Activated CD4-positive, alpha-beta T cell treated with anti-CD3 and anti-CD28 coated beads for 24 hours (primary cell): ENCODE data around the gene N4BP3.
A peak's percentile ranks its signal among the peaks of the same experiment; 100 is the strongest.

Experiments
- DNase-seq, 2 donors: peaks; one replicate each; pipeline ENCODE4 v3.0.0-alpha.2; 2020; ENCODE audit warnings: low read depth in 2 of 2

The N4BP3 gene

DNA sequence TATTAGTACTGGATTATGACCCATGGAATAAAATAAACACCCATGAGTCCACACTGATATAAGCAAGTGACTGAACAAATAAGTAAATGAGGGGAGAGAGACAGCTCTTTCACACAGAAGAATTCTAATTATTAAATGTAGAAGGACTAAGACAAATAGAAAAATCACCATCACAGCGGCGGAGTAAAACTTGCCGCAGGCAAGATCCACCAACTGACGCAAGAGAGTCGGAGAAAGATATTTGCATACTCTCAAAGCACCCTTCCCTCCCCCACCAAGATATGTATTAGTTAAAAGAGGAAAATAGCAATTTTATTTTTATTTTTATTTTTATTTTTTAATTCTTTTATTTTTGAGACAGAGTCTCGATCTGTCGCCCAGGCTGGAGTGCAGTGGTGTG, 14.6 kb upstream of the N4BP3 start:
- no peak for DNase-seq

DNA sequence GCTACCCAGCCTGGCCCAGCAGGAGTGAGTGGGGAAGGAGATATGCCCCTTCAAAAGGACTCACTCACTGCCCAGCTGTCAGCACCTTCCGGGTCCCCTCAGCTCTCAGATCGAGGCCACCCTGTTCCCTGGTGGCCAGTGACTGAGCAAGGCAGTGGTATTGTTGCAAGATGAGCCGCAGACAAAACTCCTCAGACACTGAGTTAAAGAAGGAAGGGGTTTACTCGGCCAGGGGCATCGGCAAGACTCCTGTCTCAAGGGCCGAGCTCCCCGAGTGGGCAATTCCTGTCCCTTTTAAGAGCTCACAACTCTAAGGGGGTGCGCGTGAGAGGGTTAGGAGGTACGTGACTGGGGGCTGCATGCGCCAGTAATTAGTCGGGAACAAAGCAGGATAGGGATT, 9.7 kb upstream of the N4BP3 start:
- DNase-seq = no peak

DNA sequence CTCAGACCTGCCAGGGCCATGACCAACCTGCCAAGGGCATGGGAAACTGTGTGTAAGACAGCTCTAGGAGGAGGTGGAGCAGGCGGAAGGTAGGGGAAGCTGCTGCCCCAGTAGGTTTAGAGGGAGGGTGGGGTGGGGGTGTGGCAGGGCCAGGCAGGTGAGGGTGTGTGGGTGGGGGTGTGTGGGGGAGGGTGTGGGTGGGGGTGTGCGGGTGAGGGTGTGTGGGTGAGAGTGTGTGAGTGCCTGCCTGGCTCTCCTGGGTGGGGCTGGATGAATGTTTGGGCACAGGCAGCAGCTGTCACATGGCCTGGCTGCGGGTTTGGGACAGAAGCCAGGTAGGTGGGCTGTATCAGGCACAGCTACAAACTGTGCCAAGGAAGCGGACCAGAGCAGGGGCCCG, 8.8 kb upstream of the N4BP3 start:
- DNase-seq = no peak

DNA sequence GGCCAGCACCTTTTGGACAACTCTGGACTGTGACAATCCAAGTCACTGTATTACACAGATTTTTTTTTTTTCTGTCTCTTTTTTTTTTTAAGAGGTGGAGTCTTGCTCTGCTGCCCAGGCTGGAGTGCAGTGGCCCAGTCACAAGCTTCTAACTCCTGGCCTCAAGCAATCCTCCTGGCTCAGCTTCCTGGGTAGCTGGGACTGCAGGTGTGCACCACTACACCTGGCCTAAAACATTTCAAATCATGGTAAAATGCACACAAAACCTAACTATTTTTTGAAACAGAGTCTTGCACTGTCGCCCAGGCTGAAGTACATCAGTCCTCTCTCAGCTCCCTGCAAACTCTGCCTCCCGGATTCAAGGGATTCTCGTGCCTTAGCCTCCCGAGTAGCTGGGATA, 7.2 kb upstream of the N4BP3 start:
- no peak for DNase-seq

DNA sequence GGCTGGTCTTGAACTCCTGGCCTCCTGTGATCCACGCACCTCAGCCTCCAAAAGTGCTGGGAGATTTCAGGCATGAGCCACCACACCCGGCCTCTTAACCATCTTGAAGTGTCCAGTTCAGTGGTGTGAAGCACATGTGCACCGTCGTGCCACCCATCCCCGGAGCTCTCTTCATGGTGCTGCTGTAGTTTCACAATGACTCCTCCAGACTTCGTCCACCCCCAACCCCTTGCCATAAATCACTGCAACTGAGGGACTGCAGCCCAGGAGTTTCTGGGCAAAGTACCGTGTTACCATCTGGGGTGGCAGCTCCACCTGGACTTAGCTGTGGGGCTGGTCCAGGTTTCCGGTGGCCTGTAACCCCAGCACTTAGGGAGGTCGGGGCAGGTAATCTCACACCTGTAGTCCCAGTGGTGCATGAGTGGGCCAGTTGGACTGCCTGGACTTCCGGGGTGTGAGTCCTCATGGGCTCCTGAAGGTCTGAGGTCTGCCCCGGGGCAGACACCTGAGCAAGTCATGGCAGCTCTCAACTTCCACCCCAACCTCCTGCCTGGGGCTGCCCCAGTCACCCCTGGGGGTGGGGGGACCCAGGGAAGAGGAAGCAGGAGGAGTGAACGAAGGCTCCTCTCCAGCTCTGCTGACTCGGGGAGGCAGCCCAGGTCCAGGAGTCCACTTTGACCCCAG, 6.6 kb upstream of the N4BP3 start:
- DNase-seq = no peak

DNA sequence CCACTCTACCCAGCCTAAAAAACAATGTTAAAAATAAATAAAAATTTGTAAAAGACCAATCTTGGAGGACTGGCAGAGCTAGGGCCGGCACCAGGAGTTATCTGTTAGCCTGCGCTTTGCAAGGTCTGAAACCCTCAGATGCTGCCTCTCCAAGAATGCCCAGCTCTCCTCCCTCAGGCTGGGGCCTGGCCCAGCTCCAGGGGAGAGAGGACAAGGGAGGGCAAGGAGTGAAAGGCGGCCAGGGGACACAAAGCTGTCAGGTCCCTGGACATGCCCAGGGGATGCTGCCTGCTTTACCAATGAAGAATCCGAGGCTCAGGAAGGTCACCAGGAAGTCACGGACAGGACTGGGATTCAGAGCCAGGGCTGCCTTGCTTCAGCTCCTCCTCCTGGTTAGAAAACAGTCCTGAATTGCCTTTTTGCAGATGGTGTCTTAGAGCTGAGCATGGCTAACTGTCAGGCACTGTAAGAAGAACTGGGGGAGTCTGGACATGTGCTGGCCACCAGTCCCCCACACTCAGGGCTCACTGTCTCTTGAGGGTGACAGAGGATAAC, 5.5 kb upstream of the N4BP3 start:
- DNase-seq = no peak

DNA sequence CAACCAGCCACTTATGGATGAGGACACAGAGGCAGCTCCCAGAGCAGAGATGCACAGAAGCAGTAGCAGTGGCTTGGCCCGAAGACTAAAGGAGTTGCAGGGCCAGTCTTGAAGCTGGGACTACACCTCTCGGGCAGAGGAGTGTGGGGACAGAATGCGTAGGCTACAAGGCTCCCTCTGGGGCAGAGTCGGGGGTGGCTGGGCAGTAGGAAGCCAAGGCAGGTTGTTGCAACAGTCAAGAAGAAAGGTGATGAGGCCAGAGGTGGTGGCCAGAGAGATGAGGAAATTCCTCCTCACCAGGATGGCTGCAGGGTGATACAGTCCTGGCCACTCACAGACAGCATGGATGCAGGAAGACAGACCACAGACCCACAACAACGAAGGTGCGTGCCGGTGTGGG, 4.9 kb upstream of the N4BP3 start:
- DNase-seq = no peak

DNA sequence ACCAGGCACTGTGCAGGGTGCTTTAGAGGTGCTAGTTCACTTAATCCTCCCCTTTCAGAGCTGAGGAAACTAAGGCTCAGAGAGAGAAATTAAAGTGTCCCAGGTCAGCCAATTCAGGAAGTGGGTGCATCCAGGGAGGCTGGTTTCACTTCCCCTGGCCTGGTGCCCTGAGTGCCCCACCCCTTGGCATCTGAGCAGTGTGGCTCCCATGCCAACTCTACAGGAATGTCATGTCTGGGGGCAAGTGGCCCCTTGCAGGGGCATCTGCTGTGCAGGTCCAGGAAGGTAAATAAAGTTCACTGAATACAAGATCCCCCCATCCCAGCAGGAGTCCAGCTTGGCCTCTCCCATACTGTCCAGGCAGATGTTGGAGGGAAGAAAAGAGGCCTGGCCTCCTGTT, 4.4 kb upstream of the N4BP3 start:
- DNase-seq = no peak

DNA sequence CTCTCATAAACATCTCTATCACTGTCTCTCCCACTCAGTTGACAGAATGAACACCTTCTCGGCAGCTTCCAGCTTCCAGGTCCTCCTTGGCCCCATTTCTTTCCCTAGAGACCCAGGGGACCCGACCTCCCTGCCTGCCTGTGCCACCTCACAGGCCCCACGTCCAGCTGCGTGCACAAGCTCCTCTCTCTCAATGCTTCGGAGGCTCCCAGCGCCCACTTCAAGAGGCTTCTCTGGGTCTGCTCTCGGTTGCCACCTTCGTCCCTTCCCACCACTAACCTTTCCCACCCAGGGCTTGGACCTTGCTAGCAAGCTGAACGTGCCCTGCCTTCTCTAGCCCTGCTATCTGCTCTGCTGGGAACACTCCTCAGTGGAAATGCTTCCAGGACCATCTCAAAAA, 2.8 kb upstream of the N4BP3 start:
- no peak for DNase-seq

DNA sequence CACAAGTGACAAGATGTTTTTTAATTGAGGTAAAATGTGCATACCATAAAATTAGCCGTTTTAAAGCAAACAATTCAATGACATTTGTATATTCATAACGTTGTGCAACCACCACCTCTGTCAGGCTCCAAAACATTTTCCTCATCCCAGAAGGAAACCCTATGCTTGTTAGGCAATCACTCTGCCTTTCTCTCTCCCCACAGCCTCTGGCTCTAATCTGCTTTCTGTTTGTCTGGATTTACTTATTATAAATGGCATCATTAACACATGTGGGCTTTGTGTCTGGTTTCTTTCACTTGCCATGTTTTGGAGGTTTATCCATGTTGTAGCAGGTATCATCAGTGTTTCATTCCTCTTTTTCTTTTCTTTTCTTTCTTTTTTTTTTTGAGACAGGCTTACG, 1.4 kb upstream of the N4BP3 start:
- no peak for DNase-seq

DNA sequence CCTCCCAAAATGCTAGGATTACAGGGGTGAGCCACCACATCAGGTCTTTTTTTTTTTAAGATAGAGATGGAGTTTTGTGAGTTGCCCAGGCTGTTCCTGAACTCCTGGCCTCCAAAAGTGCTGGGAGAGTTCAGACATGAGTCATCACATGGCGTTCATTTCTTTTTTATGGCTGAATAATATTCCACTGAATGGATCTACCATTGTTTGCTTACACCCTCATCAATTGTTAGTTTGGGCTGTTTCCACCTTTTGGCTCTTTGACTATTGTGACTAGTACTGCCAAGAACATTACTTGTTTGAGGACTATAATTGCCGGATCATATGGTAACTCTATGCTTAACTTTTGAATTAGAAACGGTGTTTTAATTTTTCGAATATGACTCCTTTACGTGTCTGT, 787 bp upstream of the N4BP3 start:
- no peak for DNase-seq

DNA sequence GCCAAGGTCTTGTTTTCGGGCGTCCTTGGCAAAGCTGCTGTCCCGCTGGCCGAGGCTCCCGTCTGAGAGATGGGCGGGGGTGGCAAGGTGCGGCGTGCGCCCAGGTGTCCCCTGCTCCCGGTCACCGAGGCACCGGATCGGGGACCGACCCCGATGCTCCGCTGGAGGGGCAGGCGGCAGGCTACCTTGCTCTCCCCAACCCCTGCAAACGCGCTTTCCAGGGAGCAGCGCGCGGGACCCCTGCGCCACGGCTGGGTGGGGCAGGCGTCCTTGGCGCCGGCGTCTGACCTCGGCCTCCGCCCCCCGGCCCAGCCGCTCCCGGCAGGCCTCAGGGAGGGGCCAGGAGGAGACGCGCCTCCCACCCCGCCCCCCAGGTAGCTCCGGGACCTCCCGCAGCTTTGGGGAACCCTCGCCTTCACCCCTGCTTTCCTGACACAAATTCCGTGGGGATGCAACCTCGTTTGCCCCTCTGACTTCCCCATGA, 551 bp downstream of the N4BP3 start:
- no peak for DNase-seq

DNA sequence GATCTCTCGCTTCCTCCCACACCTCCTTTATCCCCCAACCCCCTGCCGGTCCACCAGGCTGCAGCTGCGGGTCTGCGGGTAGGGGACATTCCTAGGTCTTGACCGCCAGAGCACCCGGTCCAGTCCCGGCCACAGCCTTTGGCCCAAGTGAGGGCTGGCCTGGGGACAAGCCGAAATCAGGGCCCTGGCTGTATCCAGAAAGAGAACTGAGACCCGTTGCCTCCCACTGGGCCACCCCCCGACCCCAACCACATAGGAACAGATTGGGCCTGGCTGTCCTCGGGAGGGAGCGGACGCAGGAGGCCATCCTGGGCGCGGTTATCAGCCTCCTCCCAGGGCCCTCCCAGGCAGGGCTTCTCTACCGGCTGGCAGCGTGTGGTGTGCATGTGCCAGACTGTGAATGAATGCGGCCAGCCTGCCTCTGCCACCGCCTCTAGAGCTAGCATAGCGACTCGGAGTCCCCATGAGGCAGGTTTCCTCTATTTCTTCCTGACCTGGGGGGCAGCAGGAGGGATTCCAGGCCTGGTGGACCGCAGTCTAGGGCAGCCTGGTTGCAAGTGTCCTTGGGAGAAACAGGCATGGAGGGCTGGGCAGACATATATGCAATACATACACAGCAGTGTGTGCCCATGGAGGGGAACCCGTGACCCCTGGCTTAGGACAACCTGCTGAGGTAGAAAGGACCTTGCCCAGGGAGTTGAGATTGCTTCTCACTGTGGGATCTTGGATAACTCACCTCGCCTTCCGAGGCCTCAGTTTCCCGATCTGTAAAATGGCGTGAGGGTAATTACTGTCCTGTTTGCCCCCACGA, 1.2 kb downstream of the N4BP3 start:
- DNase-seq = no peak

DNA sequence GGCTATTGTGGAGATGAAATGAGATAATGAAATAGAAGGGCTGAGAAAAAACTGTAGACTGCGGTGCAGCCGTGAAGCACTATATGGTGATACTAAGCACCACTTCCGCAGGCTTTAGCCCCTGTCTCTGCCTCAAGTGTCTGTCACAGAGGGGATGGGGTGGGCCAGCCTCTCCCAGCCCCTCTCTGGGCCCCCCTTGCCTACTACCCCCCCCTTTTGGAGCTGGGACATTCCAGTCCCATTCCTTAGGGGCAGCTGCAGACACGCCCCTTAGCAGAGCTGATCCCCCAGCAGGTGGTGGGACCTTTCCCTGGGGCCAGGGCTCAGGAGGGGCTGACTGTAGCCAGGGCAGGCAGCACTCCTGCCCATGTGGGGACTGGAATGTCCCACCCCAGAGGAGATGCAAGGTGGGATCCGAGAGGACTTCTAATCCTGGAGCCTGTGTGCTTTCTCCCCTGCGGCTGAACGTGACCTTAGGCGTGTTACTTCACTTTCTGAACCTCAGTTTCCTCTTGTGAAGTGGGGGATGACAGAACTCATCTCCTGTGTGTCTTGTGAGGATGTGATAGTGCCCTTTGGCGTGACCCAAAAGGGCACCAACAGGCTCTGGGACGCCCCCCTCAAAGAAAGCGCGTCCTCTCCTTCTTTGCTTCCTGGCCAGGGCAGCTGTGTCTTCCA, 1.9 kb downstream of the N4BP3 start:
- no peak for DNase-seq

DNA sequence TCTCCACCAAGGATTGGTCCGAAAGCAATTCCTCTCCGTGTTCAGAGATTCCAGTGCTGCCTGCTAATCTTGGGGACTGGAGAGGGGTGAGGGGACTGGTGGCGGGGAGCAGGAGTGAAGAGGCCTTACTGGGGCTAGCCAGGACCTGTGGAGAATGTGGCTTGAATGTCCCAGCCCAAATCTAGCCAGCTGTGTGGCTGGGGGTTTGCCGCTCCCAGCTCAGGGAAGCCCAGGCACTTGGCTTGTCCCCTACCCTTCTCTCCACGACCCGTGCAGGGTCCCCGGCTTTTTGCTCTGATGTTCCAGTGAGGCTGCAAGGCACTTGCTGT, 2.4 kb downstream of the N4BP3 start:
- no peak for DNase-seq

DNA sequence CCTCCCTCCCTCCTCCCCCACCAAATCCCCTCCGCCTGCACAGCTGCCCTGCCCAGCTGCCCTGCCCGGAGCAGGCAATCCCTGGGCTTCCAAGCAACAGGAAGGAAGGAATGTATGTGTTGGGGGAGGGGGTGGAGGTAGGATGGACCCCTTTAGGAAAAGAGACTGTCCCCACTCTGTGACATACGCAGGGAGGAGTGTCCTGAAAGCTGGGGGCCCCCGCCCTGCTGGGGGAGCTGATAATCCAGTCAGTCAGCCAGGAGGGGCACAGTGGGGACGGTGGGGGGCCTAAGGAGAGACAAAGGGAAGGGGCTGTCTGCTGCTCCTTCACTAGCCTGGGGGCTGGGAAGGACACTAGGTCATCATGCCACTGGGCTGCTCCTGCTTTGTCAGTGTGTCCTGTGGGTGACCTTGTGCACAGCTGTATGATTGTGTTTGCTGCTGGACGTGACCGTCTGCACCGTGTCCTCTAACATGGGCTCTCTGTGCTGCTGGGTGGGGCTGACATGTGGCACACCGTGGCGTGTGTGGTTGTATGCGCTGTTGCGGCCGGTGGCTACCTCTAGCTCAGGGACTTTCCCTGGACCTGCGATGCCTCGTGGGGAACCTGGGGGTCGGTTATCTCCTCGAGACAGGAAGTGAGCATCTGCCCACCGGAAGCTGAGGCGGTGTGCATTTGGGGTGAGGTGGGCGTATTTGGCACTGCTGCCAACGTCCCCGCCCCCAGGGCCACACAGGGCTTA, 3.0 kb downstream of the N4BP3 start:
- peak; percentile 29 to 30 for DNase-seq

DNA sequence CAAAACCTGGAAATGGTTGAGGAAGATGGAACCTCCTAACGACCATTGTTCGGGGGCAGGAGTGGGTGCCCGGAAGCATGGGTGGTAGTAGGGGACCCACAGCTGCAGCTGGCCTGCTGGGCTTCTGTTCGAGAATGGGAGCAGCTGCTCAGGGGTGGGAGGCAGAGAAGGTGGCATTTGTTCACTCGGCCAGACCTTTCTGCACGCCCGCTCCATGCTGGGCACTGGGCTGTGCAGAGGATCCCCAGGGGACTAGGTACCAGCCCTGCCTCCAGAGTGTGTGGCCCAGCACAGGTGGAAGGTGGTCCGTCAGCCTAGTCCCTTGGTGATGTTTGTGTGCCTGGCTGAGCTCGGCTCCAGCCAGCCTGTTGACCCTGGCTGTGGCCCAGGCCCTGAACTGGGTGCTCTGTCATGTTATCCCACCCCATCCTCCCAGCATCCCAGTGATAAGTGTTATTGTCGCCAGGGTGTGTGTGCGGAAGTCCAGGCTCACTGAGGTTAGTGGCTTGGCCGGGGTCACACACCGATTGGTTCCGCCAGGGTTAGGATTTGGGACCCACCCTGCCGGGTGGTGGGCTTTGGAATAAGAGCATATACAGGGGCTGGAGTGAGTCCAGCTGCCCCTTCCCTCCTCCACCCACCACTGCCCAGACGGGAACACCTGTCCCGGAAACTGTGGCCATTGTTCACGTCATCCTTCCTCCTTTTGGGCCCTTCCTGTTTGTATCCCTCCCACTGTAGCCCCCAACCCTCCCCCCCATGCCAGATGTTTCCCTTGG, 4.8 kb downstream of the N4BP3 start:
- no peak for DNase-seq

DNA sequence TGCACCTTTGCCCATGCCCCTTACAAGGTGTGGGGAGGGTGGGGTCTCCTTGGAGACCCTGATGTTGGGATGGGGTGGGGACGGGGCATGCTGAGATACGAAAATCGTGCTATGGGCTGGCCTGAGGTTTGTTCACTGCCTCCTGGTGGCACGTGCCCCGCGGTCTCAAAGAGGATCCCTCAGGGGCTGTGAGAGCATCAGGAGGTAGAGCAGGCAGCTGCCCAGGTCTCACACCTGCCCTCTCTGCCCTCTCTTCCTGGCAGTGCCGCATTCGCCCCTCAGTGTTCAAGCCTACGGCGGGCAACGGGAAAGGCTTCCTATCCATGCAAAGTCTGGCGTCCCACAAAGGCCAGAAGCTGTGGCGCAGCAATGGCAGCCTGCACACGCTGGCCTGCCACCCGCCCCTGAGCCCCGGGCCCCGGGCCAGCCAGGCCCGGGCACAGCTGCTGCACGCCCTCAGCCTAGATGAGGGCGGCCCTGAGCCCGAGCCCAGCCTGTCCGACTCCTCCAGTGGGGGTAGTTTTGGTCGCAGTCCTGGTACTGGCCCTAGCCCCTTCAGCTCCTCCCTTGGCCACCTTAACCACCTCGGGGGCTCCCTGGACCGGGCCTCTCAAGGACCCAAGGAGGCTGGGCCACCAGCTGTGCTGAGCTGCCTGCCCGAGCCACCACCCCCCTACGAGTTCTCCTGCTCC, 6.7 kb downstream of the N4BP3 start:
- DNase-seq = no peak

DNA sequence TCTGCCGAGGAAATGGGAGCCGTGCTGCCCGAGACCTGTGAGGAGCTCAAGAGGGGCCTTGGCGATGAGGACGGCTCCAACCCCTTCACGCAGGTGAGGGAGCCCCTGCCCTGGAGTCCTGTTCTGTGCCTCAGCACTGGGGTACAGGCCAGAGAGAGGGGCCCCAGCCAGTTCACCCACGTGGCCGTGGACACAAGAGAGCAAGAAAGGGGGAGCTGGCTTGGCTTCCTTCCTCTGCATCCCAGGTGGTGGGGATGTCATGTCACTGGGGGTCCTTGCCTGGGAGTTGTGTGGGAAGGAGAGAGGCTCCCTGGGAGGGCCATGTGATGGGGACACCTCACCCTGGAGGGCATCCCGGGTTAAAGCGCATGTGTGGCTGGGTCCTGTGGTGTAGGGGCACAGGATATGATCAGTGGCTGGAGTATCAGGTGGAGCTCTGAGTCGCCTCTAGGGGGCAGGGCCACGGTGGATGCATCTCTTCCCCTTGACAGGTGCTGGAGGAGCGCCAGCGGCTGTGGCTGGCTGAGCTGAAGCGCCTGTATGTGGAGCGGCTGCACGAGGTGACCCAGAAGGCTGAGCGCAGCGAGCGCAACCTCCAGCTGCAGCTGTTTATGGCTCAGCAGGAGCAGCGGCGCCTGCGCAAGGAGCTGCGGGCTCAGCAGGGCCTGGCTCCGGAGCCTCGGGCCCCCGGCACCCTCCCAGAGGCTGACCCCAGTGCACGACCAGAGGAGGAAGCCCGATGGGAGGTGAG, 7.5 kb downstream of the N4BP3 start:
- DNase-seq = peak; percentile 62 to 76
